ENCODE measurements around the gene PRRG4.
"Not testable (repeated sequence)": the region's sequence is repeated elsewhere in the genome, so short reads cannot be mapped to it uniquely, and the experiment has no call there.

Gene PRRG4

GRCh38 chr11:32829680-32830412, at the start of gene PRRG4:
Gene PRRG4 (plus strand): TSS chr11:32829927. CDS start chr11:32830530, 603 bp downstream.
- Histone ChIP-seq H3K4me1 (ENCODE audit: control insufficient read depth, insufficient read depth, low read length) (no peaks in the 10 kb centered on the region), H3K27ac (ENCODE audit: low read depth, low read length) (no peak within 1 kb of the TSS), H3K4me3 (ENCODE audit: low read depth, low read length) (peak within 1 kb of the TSS; percentile 63), H3K27me3 (ENCODE audit: control insufficient read depth, insufficient read depth, low read length) (peaks cover 41% of the 10 kb centered on the region), H3K9ac (ENCODE audit: low read length) (peak within 1 kb of the TSS; percentile 20), H3K36me3 (ENCODE audit: control insufficient read depth, insufficient read depth, low read length) (no peaks in the 10 kb centered on the region), H3K9me3 (ENCODE audit: control insufficient read depth, insufficient read depth, low read depth, low read length) (no peaks in the 10 kb centered on the region)

DNA sequence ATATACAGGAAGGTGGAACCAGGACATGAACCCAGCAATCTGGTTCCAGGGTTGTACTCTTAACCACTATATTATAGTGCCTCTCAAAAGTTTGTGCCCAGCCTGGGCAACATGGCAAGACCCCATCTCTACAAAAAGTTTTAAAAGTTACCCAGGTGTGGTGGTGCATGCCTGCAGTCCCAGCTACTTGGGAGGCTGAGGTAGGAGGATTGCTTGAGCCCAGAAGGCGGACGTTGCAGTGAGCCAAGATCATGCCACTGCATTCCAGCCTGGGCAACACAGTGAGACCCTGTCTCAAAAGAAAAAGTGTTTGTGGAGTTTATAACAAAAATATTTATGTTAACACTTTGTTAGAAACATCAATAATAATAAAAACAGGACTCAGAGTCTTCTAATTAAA, 48.9 kb upstream of the PRRG4 start:
- H3K27me3 ChIP-seq (ENCODE audit: control insufficient read depth, insufficient read depth, low read length); H3K27ac ChIP-seq (ENCODE audit: low read depth, low read length); H3K9ac ChIP-seq (ENCODE audit: low read length); H3K4me3 ChIP-seq (ENCODE audit: low read depth, low read length); H3K4me1 ChIP-seq (ENCODE audit: control insufficient read depth, insufficient read depth, low read length); H3K9me3 ChIP-seq (ENCODE audit: control insufficient read depth, insufficient read depth, low read depth, low read length); H3K36me3 ChIP-seq (ENCODE audit: control insufficient read depth, insufficient read depth, low read length): not testable (repeated sequence)

DNA sequence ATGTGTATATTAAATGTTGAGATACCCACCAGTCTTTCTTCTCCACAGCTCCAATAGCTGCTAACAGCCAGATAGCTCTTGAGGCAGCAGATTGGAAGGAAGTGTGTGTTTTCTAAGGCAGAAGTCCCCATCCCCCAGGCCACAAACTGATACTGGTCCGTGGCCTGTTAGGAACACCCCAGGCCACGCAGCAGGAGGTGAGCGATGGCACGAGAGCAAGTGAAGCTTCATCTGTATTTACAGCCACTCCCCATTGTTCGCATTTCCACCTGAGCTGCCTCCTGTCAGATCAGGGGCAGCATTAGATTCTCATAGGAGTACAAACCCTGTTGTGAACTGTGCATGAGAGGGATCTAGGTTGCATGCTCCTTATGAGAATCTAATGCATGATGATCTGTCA, 48.0 kb upstream of the PRRG4 start:
- no peaks in the 10 kb centered on the region for H3K27me3 ChIP-seq (ENCODE audit: control insufficient read depth, insufficient read depth, low read length)
- no peak overlapping the region for H3K9ac ChIP-seq (ENCODE audit: low read length)
- H3K27ac ChIP-seq (ENCODE audit: low read depth, low read length), result no peak overlapping the region
- no peaks in the 10 kb centered on the region for H3K9me3 ChIP-seq (ENCODE audit: control insufficient read depth, insufficient read depth, low read depth, low read length)
- no peaks in the 10 kb centered on the region for H3K36me3 ChIP-seq (ENCODE audit: control insufficient read depth, insufficient read depth, low read length)
- H3K4me1 ChIP-seq (ENCODE audit: control insufficient read depth, insufficient read depth, low read length), result no peaks in the 10 kb centered on the region
- no peak overlapping the region for H3K4me3 ChIP-seq (ENCODE audit: low read depth, low read length)

DNA sequence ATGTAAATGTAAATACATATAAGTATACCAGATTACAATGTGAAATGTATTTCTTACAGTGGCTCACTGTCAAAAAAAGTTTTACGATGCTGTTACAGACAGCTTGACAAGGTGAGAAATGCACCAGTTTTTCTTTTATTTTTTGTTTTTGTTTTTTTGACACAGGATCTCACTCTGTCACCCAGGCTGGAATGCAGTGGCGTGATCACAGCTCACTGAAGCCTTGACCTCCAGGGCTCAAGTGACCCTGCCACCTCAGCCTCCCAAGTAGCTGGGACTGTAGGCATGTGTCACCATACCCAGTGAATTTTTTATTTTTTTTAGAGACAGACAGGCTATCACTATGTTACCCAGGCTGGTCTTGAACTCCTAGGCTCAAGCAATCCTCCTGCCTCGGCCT, 44.5 kb upstream of the PRRG4 start:
- no peaks in the 10 kb centered on the region for H3K36me3 ChIP-seq (ENCODE audit: control insufficient read depth, insufficient read depth, low read length)
- no peak overlapping the region for H3K4me3 ChIP-seq (ENCODE audit: low read depth, low read length)
- H3K27me3 ChIP-seq (ENCODE audit: control insufficient read depth, insufficient read depth, low read length), result no peaks in the 10 kb centered on the region
- no peak overlapping the region for H3K27ac ChIP-seq (ENCODE audit: low read depth, low read length)
- H3K4me1 ChIP-seq (ENCODE audit: control insufficient read depth, insufficient read depth, low read length), result no peaks in the 10 kb centered on the region
- H3K9me3 ChIP-seq (ENCODE audit: control insufficient read depth, insufficient read depth, low read depth, low read length), result no peaks in the 10 kb centered on the region
- no peak overlapping the region for H3K9ac ChIP-seq (ENCODE audit: low read length)

DNA sequence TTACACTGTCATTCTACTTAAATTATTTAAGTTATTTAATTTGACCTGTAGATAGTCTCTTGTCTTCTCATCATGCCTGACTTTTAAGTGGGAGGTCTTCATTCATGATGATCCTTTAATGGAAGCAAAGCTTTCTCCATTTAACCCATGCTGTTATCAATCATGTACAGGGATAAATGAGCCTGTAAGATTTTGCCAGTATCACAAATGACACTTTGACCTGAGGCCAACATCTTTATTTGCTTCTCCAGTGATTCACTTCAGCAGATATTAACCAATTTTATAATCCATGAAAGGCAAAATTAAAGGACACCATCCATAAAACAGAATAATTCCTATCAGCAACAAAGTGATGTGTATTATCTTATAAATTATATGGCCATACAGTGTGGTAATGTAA, 42.9 kb upstream of the PRRG4 start:
- Histone ChIP-seq H3K4me3 (ENCODE audit: low read depth, low read length) (no peak overlapping the region), H3K9me3 (ENCODE audit: control insufficient read depth, insufficient read depth, low read depth, low read length) (no peaks in the 10 kb centered on the region), H3K9ac (ENCODE audit: low read length) (no peak overlapping the region), H3K4me1 (ENCODE audit: control insufficient read depth, insufficient read depth, low read length) (no peaks in the 10 kb centered on the region), H3K27ac (ENCODE audit: low read depth, low read length) (no peak overlapping the region), H3K27me3 (ENCODE audit: control insufficient read depth, insufficient read depth, low read length) (no peaks in the 10 kb centered on the region), H3K36me3 (ENCODE audit: control insufficient read depth, insufficient read depth, low read length) (no peaks in the 10 kb centered on the region)

DNA sequence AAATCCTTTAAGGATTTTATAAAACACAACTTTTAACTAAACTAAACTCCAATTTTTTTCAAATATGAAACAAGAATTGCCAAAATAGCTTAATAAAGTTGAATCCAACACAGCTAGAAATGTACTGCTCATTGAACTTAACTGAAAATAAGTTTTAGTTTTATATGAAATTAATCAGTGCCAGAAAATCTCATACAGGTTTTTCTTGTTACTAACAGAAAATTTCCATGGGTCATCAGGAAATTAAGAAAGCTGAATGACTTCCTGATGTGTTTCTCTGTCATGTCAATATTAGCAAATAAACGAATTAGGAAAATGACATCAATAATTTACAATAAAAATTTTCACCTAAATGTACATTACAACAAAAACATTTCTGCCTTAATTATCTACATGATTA, 38.8 kb upstream of the PRRG4 start:
- H3K4me1 ChIP-seq (ENCODE audit: control insufficient read depth, insufficient read depth, low read length), result no peaks in the 10 kb centered on the region
- no peak overlapping the region for H3K4me3 ChIP-seq (ENCODE audit: low read depth, low read length)
- no peaks in the 10 kb centered on the region for H3K9me3 ChIP-seq (ENCODE audit: control insufficient read depth, insufficient read depth, low read depth, low read length)
- H3K36me3 ChIP-seq (ENCODE audit: control insufficient read depth, insufficient read depth, low read length), result no peaks in the 10 kb centered on the region
- H3K9ac ChIP-seq (ENCODE audit: low read length), result no peak overlapping the region
- no peaks in the 10 kb centered on the region for H3K27me3 ChIP-seq (ENCODE audit: control insufficient read depth, insufficient read depth, low read length)
- H3K27ac ChIP-seq (ENCODE audit: low read depth, low read length), result no peak overlapping the region

- H3K4me3 ChIP-seq (ENCODE audit: low read depth, low read length), result peak overlapping the region; percentile 30; the same call in 1 of the 2 replicates
- no peaks in the 10 kb centered on the region for H3K4me1 ChIP-seq (ENCODE audit: control insufficient read depth, insufficient read depth, low read length)
- no peaks in the 10 kb centered on the region for H3K27me3 ChIP-seq (ENCODE audit: control insufficient read depth, insufficient read depth, low read length)
- H3K27ac ChIP-seq (ENCODE audit: low read depth, low read length), result no peak overlapping the region
- no peaks in the 10 kb centered on the region for H3K36me3 ChIP-seq (ENCODE audit: control insufficient read depth, insufficient read depth, low read length)
- H3K9me3 ChIP-seq (ENCODE audit: control insufficient read depth, insufficient read depth, low read depth, low read length), result no peaks in the 10 kb centered on the region
- H3K9ac ChIP-seq (ENCODE audit: low read length), result no peak overlapping the region
Observed at GRCh38 chr11:32792111-32792947, 37.4 kb upstream of the PRRG4 start.

DNA sequence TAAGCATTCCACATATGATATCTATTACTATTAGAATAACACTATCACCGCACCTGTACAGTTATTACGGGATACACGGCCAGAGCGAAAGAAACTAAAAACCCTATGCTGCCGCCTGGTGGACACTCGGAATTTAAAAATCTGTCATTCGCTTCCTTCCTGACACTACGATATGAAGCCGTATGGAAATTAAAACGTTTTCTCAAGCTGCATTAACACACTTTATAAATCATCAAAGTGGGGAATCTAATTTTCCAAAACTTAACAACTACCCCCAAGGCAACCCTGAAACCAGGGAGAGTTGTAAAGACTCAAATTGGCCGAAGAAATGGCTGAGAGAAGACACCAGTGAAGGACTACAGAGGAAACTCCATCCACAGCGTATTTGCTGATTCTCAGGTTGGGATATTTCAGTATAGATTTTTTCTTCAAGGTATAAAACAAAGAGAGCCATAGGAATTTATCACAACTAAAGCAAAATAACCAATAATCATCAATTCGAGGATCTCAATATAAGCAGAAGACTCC, 36.7 kb upstream of the PRRG4 start:
- Histone ChIP-seq H3K9me3 (ENCODE audit: control insufficient read depth, insufficient read depth, low read depth, low read length) (no peaks in the 10 kb centered on the region), H3K4me3 (ENCODE audit: low read depth, low read length) (peak overlapping the region; percentile 30; the same call in 1 of the 2 replicates), H3K4me1 (ENCODE audit: control insufficient read depth, insufficient read depth, low read length) (no peaks in the 10 kb centered on the region), H3K9ac (ENCODE audit: low read length) (no peak overlapping the region), H3K27me3 (ENCODE audit: control insufficient read depth, insufficient read depth, low read length) (no peaks in the 10 kb centered on the region), H3K27ac (ENCODE audit: low read depth, low read length) (no peak overlapping the region), H3K36me3 (ENCODE audit: control insufficient read depth, insufficient read depth, low read length) (no peaks in the 10 kb centered on the region)

DNA sequence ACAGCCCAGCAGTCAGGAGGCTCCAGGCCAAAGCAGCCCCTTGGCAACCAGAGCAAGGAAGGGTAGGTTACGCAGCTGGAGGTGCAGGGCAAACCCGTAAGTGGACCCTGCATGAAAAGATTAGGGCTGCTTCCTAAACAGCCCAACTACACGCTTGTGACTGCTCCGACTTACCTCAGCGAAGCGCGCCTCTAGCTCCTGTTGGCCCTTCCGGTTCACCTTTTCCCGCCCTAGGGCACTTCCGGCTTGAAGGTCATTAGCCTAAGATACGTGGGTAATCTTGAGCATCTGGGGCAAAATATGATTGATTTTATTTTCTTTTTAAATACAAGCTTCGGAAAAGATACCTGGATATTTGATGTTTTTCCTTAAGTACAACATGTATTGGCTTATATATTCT, 35.3 kb upstream of the PRRG4 start, which contains the start of gene CCDC73:
CCDC73 (minus strand) TSS at position 224 of the 400 bp plus-strand sequence. CDS start 34,419 bp downstream, outside the sequence.
- Histone ChIP-seq H3K4me3 (ENCODE audit: low read depth, low read length) (no peak within 1 kb of the TSS), H3K27ac (ENCODE audit: low read depth, low read length) (no peak within 1 kb of the TSS), H3K4me1 (ENCODE audit: control insufficient read depth, insufficient read depth, low read length) (no peaks in the 10 kb centered on the region), H3K9me3 (ENCODE audit: control insufficient read depth, insufficient read depth, low read depth, low read length) (no peaks in the 10 kb centered on the region), H3K27me3 (ENCODE audit: control insufficient read depth, insufficient read depth, low read length) (no peaks in the 10 kb centered on the region), H3K36me3 (ENCODE audit: control insufficient read depth, insufficient read depth, low read length) (no peaks in the 10 kb centered on the region), H3K9ac (ENCODE audit: low read length) (no peak within 1 kb of the TSS)

DNA sequence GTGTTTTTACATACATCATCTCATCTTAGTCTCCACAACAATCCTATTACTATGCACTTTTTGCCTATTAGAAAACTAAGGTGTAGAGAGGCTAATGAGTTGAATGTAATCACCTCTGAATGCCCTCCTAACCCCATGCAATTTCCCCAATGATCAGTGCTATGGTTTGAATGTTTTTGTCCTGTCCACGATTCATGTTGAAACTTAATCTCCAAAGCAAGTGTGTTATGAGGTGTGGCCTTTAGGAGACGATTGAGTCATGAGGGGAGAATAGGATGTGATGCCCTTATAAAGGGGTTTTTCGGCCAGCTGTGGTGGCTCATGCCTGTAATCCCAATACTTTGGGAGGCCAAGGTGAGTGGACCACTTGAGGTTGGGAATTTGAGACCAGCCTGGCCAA, 33.3 kb upstream of the PRRG4 start:
- no peak overlapping the region for H3K4me3 ChIP-seq (ENCODE audit: low read depth, low read length)
- no peak overlapping the region for H3K27ac ChIP-seq (ENCODE audit: low read depth, low read length)
- H3K36me3 ChIP-seq (ENCODE audit: control insufficient read depth, insufficient read depth, low read length), result no peaks in the 10 kb centered on the region
- no peaks in the 10 kb centered on the region for H3K4me1 ChIP-seq (ENCODE audit: control insufficient read depth, insufficient read depth, low read length)
- no peaks in the 10 kb centered on the region for H3K27me3 ChIP-seq (ENCODE audit: control insufficient read depth, insufficient read depth, low read length)
- H3K9me3 ChIP-seq (ENCODE audit: control insufficient read depth, insufficient read depth, low read depth, low read length), result no peaks in the 10 kb centered on the region
- H3K9ac ChIP-seq (ENCODE audit: low read length), result no peak overlapping the region

DNA sequence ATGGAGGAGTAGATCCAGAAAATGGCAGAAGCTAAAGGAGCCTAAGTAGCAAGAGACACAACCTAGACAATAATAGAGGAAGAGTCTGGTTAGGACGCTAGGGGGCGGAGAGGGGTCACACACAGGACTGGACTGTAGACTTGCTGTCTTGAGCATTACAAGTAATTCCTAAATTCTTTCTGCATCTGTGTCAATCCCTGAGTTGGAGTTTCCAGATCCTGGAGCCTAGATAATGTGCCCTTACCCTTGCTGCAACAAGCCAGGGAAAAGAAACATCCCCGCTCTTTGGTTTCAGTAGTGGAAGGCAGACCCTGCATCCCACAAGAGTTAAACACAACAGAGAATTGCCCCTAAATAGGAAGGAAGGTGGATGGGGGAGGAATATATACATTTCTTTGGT, 20.4 kb upstream of the PRRG4 start:
- Histone ChIP-seq H3K4me1 (ENCODE audit: control insufficient read depth, insufficient read depth, low read length) (no peaks in the 10 kb centered on the region), H3K27me3 (ENCODE audit: control insufficient read depth, insufficient read depth, low read length) (no peaks in the 10 kb centered on the region), H3K4me3 (ENCODE audit: low read depth, low read length) (no peak overlapping the region)

More for the DNA sequence above, 20.4 kb upstream of the PRRG4 start:
- no peak overlapping the region for H3K9ac ChIP-seq (ENCODE audit: low read length)
- no peak overlapping the region for H3K27ac ChIP-seq (ENCODE audit: low read depth, low read length)
- H3K36me3 ChIP-seq (ENCODE audit: control insufficient read depth, insufficient read depth, low read length), result no peaks in the 10 kb centered on the region
- H3K9me3 ChIP-seq (ENCODE audit: control insufficient read depth, insufficient read depth, low read depth, low read length), result 0 out of 2 replicates have a peak, but pooled peaks cover 4% of the 10 kb centered on the region
